LNCaP clone FGC (cell line): ENCODE results near the gene ZNF396.

Experiments
- DNase-seq: peaks from one replicate; pipeline ENCODE4 v3.0.0-alpha.2; 2011; ENCODE audit warnings: low read depth
- H3K4me3 ChIP-seq: 2 replicates; pipeline ENCODE4 v1.5.1; 2011; ENCODE audit warnings: mild to moderate bottlenecking, low read depth, low read length, control low read depth
- CTCF ChIP-seq: IDR thresholded peaks from 2 replicates; pipeline ENCODE4 v1.5.1; 2012; ENCODE audit warnings: mild to moderate bottlenecking; ENCODE audit not compliant: control insufficient read depth, insufficient read depth; ENCODE audit errors: extremely low read depth

ZNF396 gene

GRCh38 chr18:35343936-35344735 lies 33.0 kb downstream of the ZNF396 start, which contains the start of gene ZNF24:
ZNF24 (minus strand) TSS chr18:35344420; CDS start chr18:35340650, 3,770 bp downstream.
- no peak for TF ChIP-seq CTCF
- DNase-seq = peak; percentile 85

GRCh38 chr18:35343488-35343935 lies 33.6 kb downstream of the ZNF396 start:
- TF ChIP-seq CTCF = no peak
- no peak for DNase-seq
- H3K4me3 ChIP-seq = peak overlapping the region; percentile 92

More at GRCh38 chr18:35343936-35344735, 33.0 kb downstream of the ZNF396 start, which contains the start of gene ZNF24:
- peak within 1 kb of the TSS; percentile 92 for H3K4me3 ChIP-seq

GRCh38 chr18:35337286-35337685 lies 39.9 kb downstream of the ZNF396 start:
- no peak for TF ChIP-seq CTCF
- H3K4me3 ChIP-seq = no peak overlapping the region
- no peak for DNase-seq

GRCh38 chr18:35335866-35336265 lies 41.3 kb downstream of the ZNF396 start:
- TF ChIP-seq CTCF = no peak
- no peak overlapping the region for H3K4me3 ChIP-seq
- DNase-seq = no peak

- DNase-seq = no peak
- TF ChIP-seq CTCF = no peak
- no peak overlapping the region for H3K4me3 ChIP-seq
Measured at GRCh38 chr18:35334821-35335220, 42.3 kb downstream of the ZNF396 start.

GRCh38 chr18:35334212-35334611 lies 42.9 kb downstream of the ZNF396 start:
- H3K4me3 ChIP-seq = no peak overlapping the region
- DNase-seq = no peak
- no peak for TF ChIP-seq CTCF
